H1 (cell line): ENCODE data around the gene GPR179. TPM values are rescaled to one million over a fixed set of nuclear protein-coding genes. Genes with fewer than 3 reads are reported as not detected.

Source experiments
- CTCF ChIA-PET: fragments of 300-600 bp; sonication (Branson Sonifier 250); formaldehyde crosslinking; loops from one replicate; lab custom pipeline; 2021; ENCODE audit not compliant: partially characterized antibody; lab: Charles Lee
- POLR2A ChIA-PET: fragments of 300-600 bp; sonication (Branson Sonifier 250); formaldehyde crosslinking; loops from one replicate; lab custom pipeline; 2021; ENCODE audit warnings: inconsistent platforms; ENCODE audit not compliant: partially characterized antibody; lab: Charles Lee
- DNase-seq, 2 experiments: peaks; one replicate each; pipeline versions ENCODE4 v3.0.0 to v3.0.0-alpha.2; 2010 to 2022; ENCODE audit warnings: low spot score in 2 of 2, low read depth in 1 of 2, mixed read lengths in 1 of 2
- FAIRE-seq: peaks from 2 replicates; lab custom pipeline; 2011; peaks lifted over from hg19 to GRCh38; lab: Jason Lieb, UNC
- H2AFZ ChIP-seq: 2 replicates; pipeline ENCODE4 v1.8.1; 2012; ENCODE audit warnings: low read length, inconsistent platforms
- H2AK5ac ChIP-seq: 2 replicates; pipeline ENCODE4 v1.6.1; 2013; ENCODE audit warnings: low read depth, low read length
- H2BK120ac ChIP-seq: replicated peaks from 2 replicates; pipeline ENCODE3; 2013; ENCODE audit warnings: low read depth, low read length, inconsistent platforms
- H2BK12ac ChIP-seq: 2 replicates; pipeline ENCODE4 v1.6.1; 2013; ENCODE audit warnings: low read depth, low read length
- H2BK15ac ChIP-seq: 2 replicates; pipeline ENCODE4 v1.6.1; 2013; ENCODE audit warnings: low read length
- H2BK20ac ChIP-seq: 2 replicates; pipeline ENCODE4 v1.6.1; 2013; ENCODE audit warnings: low read length
- H2BK5ac ChIP-seq: 2 replicates; pipeline ENCODE4 v1.6.1; 2013; ENCODE audit warnings: low read depth, low read length
- H3K14ac ChIP-seq: 2 replicates; pipeline ENCODE4 v1.6.1; 2013; ENCODE audit warnings: inconsistent platforms; ENCODE audit not compliant: insufficient read length
- H3K18ac ChIP-seq: 2 replicates; pipeline ENCODE4 v1.6.1; 2013; ENCODE audit warnings: low read length; ENCODE audit errors: extremely low read depth
- H3K23ac ChIP-seq: 2 replicates; pipeline ENCODE4 v1.6.1; 2013; ENCODE audit warnings: inconsistent platforms; ENCODE audit not compliant: insufficient read length
- H3K23me2 ChIP-seq: 2 replicates; pipeline ENCODE4 v1.6.1; 2013; ENCODE audit warnings: low read depth, low read length
- H3K27ac ChIP-seq: 2 replicates; pipeline ENCODE4 v1.6.1; 2011; ENCODE audit warnings: low read depth, low read length, inconsistent platforms
- H3K27me3 ChIP-seq, 4 experiments: replicated peaks in 1 of 4; 1 replicate in 1 of 4; 2 replicates in 3 of 4; pipeline versions ENCODE4 v1.6.1 to v1.8.1; 2011 to 2013; ENCODE audit warnings: low read length in 3 of 4, mild to moderate bottlenecking in 3 of 4, inconsistent platforms in 2 of 4, mixed read lengths in 2 of 4, moderate library complexity in 1 of 4; ENCODE audit not compliant: control insufficient read depth in 3 of 4, insufficient read depth in 3 of 4; ENCODE audit errors: extremely low read depth in 1 of 4
- H3K36me3 ChIP-seq, 4 experiments: 2 replicates each; pipeline versions ENCODE4 v1.6.1 to v1.8.1; 2011 to 2013; ENCODE audit warnings: mild to moderate bottlenecking in 4 of 4, low read length in 3 of 4, moderate library complexity in 2 of 4, control low read depth in 1 of 4, inconsistent platforms in 1 of 4; ENCODE audit not compliant: insufficient read depth in 4 of 4, control insufficient read depth in 2 of 4
- H3K4ac ChIP-seq: replicated peaks from 2 replicates; pipeline ENCODE3; 2013; ENCODE audit warnings: low read length, low read depth, mixed read lengths, inconsistent platforms; ENCODE audit not compliant: insufficient read length
- H3K4me1 ChIP-seq, 4 experiments: replicated peaks in 1 of 4; 1 replicate in 1 of 4; 2 replicates in 3 of 4; pipeline versions ENCODE4 v1.6.1 to v1.8.1; 2011 to 2013; ENCODE audit warnings: low read length in 3 of 4, inconsistent platforms in 2 of 4, mixed read lengths in 1 of 4; ENCODE audit not compliant: insufficient read depth in 4 of 4, control insufficient read depth in 3 of 4
- H3K4me2 ChIP-seq, 2 experiments: 2 replicates each; pipeline versions ENCODE4 v1.6.1 to v1.8.1; 2011 to 2013; ENCODE audit warnings: low read depth in 2 of 2, low read length in 2 of 2, control low read depth in 1 of 2, inconsistent platforms in 1 of 2, mild to moderate bottlenecking in 1 of 2; ENCODE audit not compliant: insufficient read depth in 1 of 2
- H3K4me3 ChIP-seq, 4 experiments: fragments of 200-600, 300-600 bp in 1 of 4; sonication (generic), shearing (Covaris generic), sonication (Bioruptor Twin) in 1 of 4; 2 replicates each; pipeline versions ENCODE4 v1.5.1 to v1.8.1; 2011 to 2016; ENCODE audit warnings: low read length in 4 of 4, low read depth in 3 of 4, control low read depth in 2 of 4, inconsistent platforms in 2 of 4, mild to moderate bottlenecking in 2 of 4, mixed read lengths in 1 of 4, moderate library complexity in 1 of 4; ENCODE audit not compliant: insufficient read depth in 2 of 4; ENCODE audit errors: extremely low read depth in 1 of 4
- H3K56ac ChIP-seq: replicated peaks from 2 replicates; pipeline ENCODE3; 2013; ENCODE audit warnings: low read depth, mild to moderate bottlenecking, mixed read lengths, low read length, inconsistent platforms; ENCODE audit not compliant: insufficient read length
- H3K79me1 ChIP-seq: 2 replicates; pipeline ENCODE4 v1.6.1; 2013; ENCODE audit warnings: low read depth, low read length, control low read depth
- H3K79me2 ChIP-seq, 2 experiments: 2 replicates each; pipeline versions ENCODE4 v1.6.1 to v1.8.1; 2012 to 2013; ENCODE audit warnings: low read length in 2 of 2, mild to moderate bottlenecking in 2 of 2, inconsistent platforms in 1 of 2; ENCODE audit not compliant: insufficient read depth in 2 of 2, control insufficient read depth in 1 of 2
- H3K9ac ChIP-seq, 4 experiments: replicated peaks in 1 of 4; 1 replicate in 1 of 4; 2 replicates in 3 of 4; pipeline versions ENCODE4 v1.6.1 to v1.8.1; 2011 to 2013; ENCODE audit warnings: low read depth in 3 of 4, low read length in 3 of 4, control low read depth in 2 of 4, mild to moderate bottlenecking in 2 of 4, moderate library complexity in 2 of 4, inconsistent platforms in 1 of 4; ENCODE audit errors: extremely low read depth in 1 of 4
- H3K9me3 ChIP-seq, 2 experiments: 2 replicates each; pipeline versions ENCODE4 v1.6.1 to v1.8.1; 2012 to 2013; ENCODE audit warnings: mild to moderate bottlenecking in 2 of 2, moderate library complexity in 2 of 2, control low read depth in 1 of 2, inconsistent platforms in 1 of 2, low read depth in 1 of 2, low read length in 1 of 2, mixed read lengths in 1 of 2; ENCODE audit not compliant: insufficient read depth in 2 of 2
- H4K20me1 ChIP-seq, 2 experiments: replicated peaks in 1 of 2; 2 replicates each; pipeline versions ENCODE3 to v1.8.1; 2011 to 2013; ENCODE audit warnings: inconsistent platforms in 2 of 2, low read length in 2 of 2, mild to moderate bottlenecking in 1 of 2; ENCODE audit not compliant: insufficient read depth in 2 of 2, control insufficient read depth in 1 of 2
- H4K5ac ChIP-seq: 2 replicates; pipeline ENCODE4 v1.6.1; 2013; ENCODE audit warnings: low read length, low read depth, mixed read lengths, inconsistent platforms; ENCODE audit not compliant: insufficient read length
- H4K8ac ChIP-seq: 2 replicates; pipeline ENCODE4 v1.8.0; 2013; ENCODE audit warnings: mild to moderate bottlenecking, moderate library complexity, low read length, inconsistent platforms; ENCODE audit not compliant: insufficient read depth; ENCODE audit errors: extremely low read depth
- H4K91ac ChIP-seq: replicated peaks from 2 replicates; pipeline ENCODE3; 2013; ENCODE audit warnings: low read length, mixed read lengths, inconsistent platforms; ENCODE audit not compliant: insufficient read length
- ATF3 ChIP-seq: IDR thresholded peaks from 2 replicates; pipeline ENCODE4 v1.6.1; 2011; ENCODE audit warnings: low read depth, mild to moderate bottlenecking, low read length; ENCODE audit not compliant: insufficient read depth
- CBX8 ChIP-seq: fragments of 300-800, 300-1000 bp; sonication (generic); IDR thresholded peaks from 2 replicates; pipeline ENCODE4 v1.7.1; 2016; ENCODE audit warnings: low read depth, low read length, borderline replicate concordance
- CHD2 ChIP-seq: IDR thresholded peaks from 2 replicates; pipeline ENCODE4 v1.6.1; 2012; ENCODE audit warnings: low read length, improper control_type of control experiment
- CREB1 ChIP-seq: IDR thresholded peaks from 2 replicates; pipeline ENCODE4 v1.6.1; 2012; ENCODE audit warnings: inconsistent platforms
- EGR1 ChIP-seq: IDR thresholded peaks from 2 replicates; pipeline ENCODE4 v1.6.1; 2011; ENCODE audit warnings: low read depth, low read length, borderline replicate concordance
- EP300 ChIP-seq, 2 experiments: IDR thresholded peaks; 1 replicate in 1 of 2; 2 replicates in 1 of 2; pipeline ENCODE4 v1.6.1; 2011 to 2012; ENCODE audit warnings: low read depth in 2 of 2, low read length in 2 of 2, mild to moderate bottlenecking in 2 of 2, borderline replicate concordance in 1 of 2, inconsistent platforms in 1 of 2, moderate library complexity in 1 of 2
- JUN ChIP-seq: IDR thresholded peaks from 2 replicates; pipeline ENCODE4 v1.6.1; 2011; ENCODE audit warnings: low read depth, mild to moderate bottlenecking, improper control_type of control experiment, low read length
- MAFK ChIP-seq: IDR thresholded peaks from 2 replicates; pipeline ENCODE4 v1.6.1; 2012; ENCODE audit warnings: low read depth, mild to moderate bottlenecking, improper control_type of control experiment, low read length
- POU5F1 ChIP-seq: IDR thresholded peaks from 2 replicates; pipeline ENCODE4 v1.6.1; 2011; ENCODE audit warnings: low read depth, mild to moderate bottlenecking, low read length, moderate library complexity
- RAD21 ChIP-seq, 2 experiments: IDR thresholded peaks in 1 of 2; conservative IDR thresholded peaks in 1 of 2; 2 replicates each; pipeline ENCODE4 v1.6.1; 2011; ENCODE audit warnings: low read depth in 2 of 2, low read length in 2 of 2, improper control_type of control experiment in 1 of 2, inconsistent platforms in 1 of 2, mild to moderate bottlenecking in 1 of 2, moderate library complexity in 1 of 2
- SP2 ChIP-seq: IDR thresholded peaks from 2 replicates; pipeline ENCODE4 v1.6.1; 2012; ENCODE audit warnings: mild to moderate bottlenecking, low read length, inconsistent platforms
- TEAD4 ChIP-seq: IDR thresholded peaks from 2 replicates; pipeline ENCODE4 v1.6.1; 2012; ENCODE audit warnings: low read depth, low read length, inconsistent platforms, mixed read lengths
- WGBS, 2 experiments: shearing (Covaris generic) in 1 of 2; methylation state at CpG; one replicate each; pipeline versions ENCODE4 v1.1.6 to v1.1.7; 2013 to 2015; ENCODE audit warnings: low lambda C conversion rate in 2 of 2, mixed read lengths in 2 of 2, inconsistent platforms in 1 of 2, low coverage in 1 of 2, missing lambda C conversion rate in 1 of 2; ENCODE audit not compliant: insufficient replicate concordance in 2 of 2, insufficient coverage in 1 of 2, insufficient read length in 1 of 2; ENCODE audit errors: extremely low coverage in 1 of 2, missing lambda C conversion rate in 1 of 2; 5-methylcytosine and 5-hydroxymethylcytosine counted together
- polyA plus RNA-seq, 7 experiments: library from polyadenylated mRNA; depleted of rRNA in 3 of 7; stranded (reverse) in 5 of 7; unstranded in 2 of 7; fragments of >200 nt in 5 of 7; fragments of 200-250 nt in 2 of 7; gene quantifications; 1 replicate in 5 of 7; 2 replicates in 1 of 7; 4 replicates in 1 of 7; pipeline versions ENCODE4 v1.2.1 to v1.2.3, GENCODE V29; 2011 to 2013; ENCODE audit warnings: missing spikeins in 2 of 7, mixed read lengths in 2 of 7
- total RNA-seq: library from RNA; stranded (reverse); fragmentation: NEBNext Ultra II Directional; extraction: Animal tissue kit (Norgen Biotek cat#: 25700); gene quantifications from 2 replicates; pipeline ENCODE4 v1.2.1, GENCODE V29; 2021

GPR179 gene
- total and polyA plus RNA-seq, 2 of the 8 experiments (the other 6 are each of a cell fraction or from before 2014, with no cell fraction given) = 0.02 to 0.07 TPM

GRCh38 chr17:38357486-38358123 lies 13.8 kb upstream of the GPR179 start:
- CTCF ChIA-PET = interaction anchor here (3.9 to 25.7 kb wide), 2 partner anchors 7 to 62 kb away, joined by 28 to 400 read pairs; partner anchors contain the start of gene ARHGAP23
- H3K79me1 ChIP-seq = peaks cover 6% of the 10 kb centered on the region; the same call in 1 of the 2 replicates
- no peak overlapping the region for H3K56ac ChIP-seq
- no peak overlapping the region for H3K14ac ChIP-seq
- peaks cover 6% of the 10 kb centered on the region for H3K23me2 ChIP-seq
- H2BK120ac ChIP-seq = no peak overlapping the region
- no peak overlapping the region for H4K91ac ChIP-seq
- peaks cover 8 to 15% of the 10 kb centered on the region in 2 experiments for H4K20me1 ChIP-seq
- H2AK5ac ChIP-seq = no peak overlapping the region
- H3K4me3 ChIP-seq = no peak overlapping the region
- H3K23ac ChIP-seq = no peak overlapping the region
- H2BK20ac ChIP-seq = no peak overlapping the region
- H3K9me3 ChIP-seq = no peaks in the 10 kb centered on the region
- FAIRE-seq (no peak), DNase-seq (no peak)
- no peak overlapping the region for H2AFZ ChIP-seq
- H2BK15ac ChIP-seq = no peak overlapping the region
- no peak overlapping the region for H4K8ac ChIP-seq
- H3K18ac ChIP-seq = no peak overlapping the region
- WGBS, 2 experiments = 90% methylated on average over 2 of the region's 2 CpGs; no CpG with 5 or more reads in 1 of the 2 experiments
- H3K4me1 ChIP-seq = peaks cover 3 to 6% (median 4%) of the 10 kb centered on the region in 4 experiments; a peak in 6 of 7 replicates
- H2BK12ac ChIP-seq = no peak overlapping the region
- no peak overlapping the region for H3K4me2 ChIP-seq
- no peaks in the 10 kb centered on the region; a peak in 1 of 7 replicates for H3K27me3 ChIP-seq
- H3K27ac ChIP-seq = no peak overlapping the region
- H3K9ac ChIP-seq = no peak overlapping the region
- no peak overlapping the region for H3K4ac ChIP-seq
- H3K36me3 ChIP-seq = peaks cover 0 to 4% (median 0%) of the 10 kb centered on the region in 4 experiments; a peak in 3 of 8 replicates
- POLR2A ChIA-PET = interaction anchor here (1.2 kb wide), 1 partner anchor 10 kb away, joined by 3 read pairs; no protein-coding TSS in a partner anchor
- H2BK5ac ChIP-seq = no peak overlapping the region
- H4K5ac ChIP-seq = no peak overlapping the region
- peaks cover 0 to 79% of the 10 kb centered on the region in 2 experiments; a peak in 3 of 4 replicates for H3K79me2 ChIP-seq
- TF ChIP-seq SP2 (no peak), JUN (no peak), TEAD4 (no peak), CBX8 (no peak), ATF3 (no peak), CHD2 (no peak), MAFK (no peak), CREB1 (no peak), EGR1 (no peak), EP300 (IDR thresholded peaks at IDR 0.05; ENCODE audit: borderline replicate concordance in 1 of 2, low read depth in 2 of 2, low read length in 2 of 2) (no peak), POU5F1 (no peak), RAD21 (IDR thresholded peaks at IDR 0.05 in 1 of 2, conservative IDR thresholded peaks at IDR 0.05 in 1 of 2; ENCODE audit: low read depth in 2 of 2, low read length in 2 of 2) (no peak)
